ENCODE data around the gene MS4A6A. TPM values are rescaled to one million over a fixed set of nuclear protein-coding genes. Genes with fewer than 3 reads are reported as not detected.
"Not testable (repeated sequence)": the region's sequence is repeated elsewhere in the genome, so short reads cannot be mapped to it uniquely, and the experiment has no call there.

The MS4A6A gene
- total RNA-seq, 1 experiment from 2014 or later: not detected

DNA sequence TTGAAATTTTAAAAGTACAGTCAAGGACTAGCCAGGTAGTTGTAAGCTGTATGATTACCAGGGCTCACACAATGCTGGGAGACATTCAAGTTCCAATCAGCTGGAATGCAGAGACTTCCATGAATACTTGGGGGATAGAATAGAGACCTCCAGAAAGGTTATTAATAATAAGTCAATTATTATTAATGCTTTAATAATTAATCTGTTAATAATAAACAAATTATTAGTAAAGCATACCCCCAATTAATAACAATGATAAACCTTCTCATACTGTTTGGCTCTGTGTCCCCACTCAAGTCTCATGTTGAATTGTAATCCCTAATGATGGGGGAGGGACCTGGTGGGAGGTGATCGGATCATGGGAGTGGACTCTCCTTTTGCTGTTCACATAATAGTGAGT, 14.6 kb upstream of the MS4A6A start:
- ChIA-PET CTCF (interaction anchor here (0.6 to 1.5 kb wide), 2 partner anchors 79 to 374 kb away, joined by 3 to 5 read pairs; no protein-coding TSS in a partner anchor), POLR2A (no interaction called here)
- intact Hi-C loops (cut with micrococcal nuclease): no loop called here
- Mint-ChIP-seq H3K4me1 (ENCODE audit: insufficient read depth, unreplicated experiment) (peaks cover 6% of the 10 kb centered on the region), H3K36me3 (ENCODE audit: insufficient read depth, unreplicated experiment) (no peaks in the 10 kb centered on the region), H3K27me3 (ENCODE audit: insufficient read depth, unreplicated experiment) (peaks cover 11% of the 10 kb centered on the region), H3K4me3 (ENCODE audit: unreplicated experiment) (no peak overlapping the region), H3K27ac (ENCODE audit: low read depth, unreplicated experiment) (no peak overlapping the region), H3K9me3 (ENCODE audit: unreplicated experiment) (no peaks in the 10 kb centered on the region)
- BruUV-seq (replicated peaks): no TSS peak
- no peak for DNase-seq (ENCODE audit: unreplicated experiment)
- TF ChIP-seq, protein P1, sequence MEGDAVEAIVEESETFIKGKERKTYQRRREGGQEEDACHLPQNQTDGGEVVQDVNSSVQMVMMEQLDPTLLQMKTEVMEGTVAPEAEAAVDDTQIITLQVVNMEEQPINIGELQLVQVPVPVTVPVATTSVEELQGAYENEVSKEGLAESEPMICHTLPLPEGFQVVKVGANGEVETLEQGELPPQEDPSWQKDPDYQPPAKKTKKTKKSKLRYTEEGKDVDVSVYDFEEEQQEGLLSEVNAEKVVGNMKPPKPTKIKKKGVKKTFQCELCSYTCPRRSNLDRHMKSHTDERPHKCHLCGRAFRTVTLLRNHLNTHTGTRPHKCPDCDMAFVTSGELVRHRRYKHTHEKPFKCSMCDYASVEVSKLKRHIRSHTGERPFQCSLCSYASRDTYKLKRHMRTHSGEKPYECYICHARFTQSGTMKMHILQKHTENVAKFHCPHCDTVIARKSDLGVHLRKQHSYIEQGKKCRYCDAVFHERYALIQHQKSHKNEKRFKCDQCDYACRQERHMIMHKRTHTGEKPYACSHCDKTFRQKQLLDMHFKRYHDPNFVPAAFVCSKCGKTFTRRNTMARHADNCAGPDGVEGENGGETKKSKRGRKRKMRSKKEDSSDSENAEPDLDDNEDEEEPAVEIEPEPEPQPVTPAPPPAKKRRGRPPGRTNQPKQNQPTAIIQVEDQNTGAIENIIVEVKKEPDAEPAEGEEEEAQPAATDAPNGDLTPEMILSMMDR (IDR thresholded peaks at IDR 0.05; ENCODE audit: unreplicated experiment): no peak

DNA sequence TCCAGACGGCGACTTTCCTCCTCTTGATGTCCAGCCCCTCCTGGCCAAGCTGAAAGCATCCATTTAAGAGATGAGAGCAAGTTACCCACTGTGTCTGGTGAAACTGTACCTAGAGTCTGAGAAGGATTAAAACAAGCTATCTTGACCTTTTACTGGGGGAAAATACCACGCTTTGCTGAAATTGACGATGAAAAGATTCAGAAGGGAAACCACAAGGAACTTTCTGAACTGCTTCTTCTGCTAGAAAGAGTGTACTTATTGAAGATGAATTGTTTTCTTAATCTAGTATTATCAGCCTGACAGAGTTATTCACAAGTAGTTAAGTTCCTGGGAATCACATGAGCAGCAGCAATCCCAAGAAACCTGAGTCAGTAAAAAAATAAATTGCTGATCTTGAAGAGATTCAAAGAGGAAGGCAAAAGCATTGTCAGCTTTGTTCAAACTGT, 13.1 kb upstream of the MS4A6A start:
- Mint-ChIP-seq H3K27ac (ENCODE audit: low read depth, unreplicated experiment) (no peak overlapping the region), H3K9me3 (ENCODE audit: unreplicated experiment) (no peaks in the 10 kb centered on the region), H3K36me3 (ENCODE audit: insufficient read depth, unreplicated experiment) (no peaks in the 10 kb centered on the region), H3K27me3 (ENCODE audit: insufficient read depth, unreplicated experiment) (peaks cover 11% of the 10 kb centered on the region), H3K4me3 (ENCODE audit: unreplicated experiment) (no peak overlapping the region), H3K4me1 (ENCODE audit: insufficient read depth, unreplicated experiment) (peaks cover 6% of the 10 kb centered on the region)
- DNase-seq (ENCODE audit: unreplicated experiment): no peak
- no TSS peak for BruUV-seq (replicated peaks)
- TF ChIP-seq, protein P1 (IDR thresholded peaks at IDR 0.05; ENCODE audit: unreplicated experiment): no peak
- ChIA-PET POLR2A (interaction anchor here (0.7 to 0.9 kb wide), 3 partner anchors 26 to 55 kb away, joined by 3 read pairs; no protein-coding TSS in a partner anchor), CTCF (interaction anchor here (0.6 to 5.8 kb wide), 5 partner anchors 13 to 635 kb away, joined by 3 to 35 read pairs (median 4); partner anchors contain the start of gene MS4A6A)
- intact Hi-C loops (cut with micrococcal nuclease): no loop called here

DNA sequence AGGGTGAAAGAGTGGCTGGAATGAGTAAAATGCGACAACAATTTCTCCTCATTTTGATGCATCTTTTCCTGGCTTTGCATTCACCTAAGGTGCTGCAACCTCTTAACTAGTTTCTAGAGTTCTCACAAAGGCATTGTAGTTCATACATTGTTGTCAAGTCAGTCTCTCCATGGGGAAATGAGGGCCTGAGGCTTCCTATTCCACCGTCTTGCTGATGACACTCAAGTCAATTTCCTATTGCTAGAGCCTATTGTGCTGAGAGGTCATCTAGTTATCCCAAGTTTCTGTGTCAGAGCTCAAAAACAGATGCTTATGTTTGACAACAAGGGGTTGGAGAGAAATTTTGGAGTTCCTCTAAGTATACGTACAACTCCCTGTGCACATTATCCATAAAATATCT, 11.6 kb upstream of the MS4A6A start:
- CTCF ChIA-PET: interaction anchor here (0.6 to 5.8 kb wide), 7 partner anchors 11 to 584 kb away, joined by 3 to 35 read pairs (median 5); partner anchors contain the start of gene MS4A6A
- TF ChIP-seq, protein P1 (IDR thresholded peaks at IDR 0.05; ENCODE audit: unreplicated experiment): no peak
- H3K4me3 Mint-ChIP-seq (ENCODE audit: unreplicated experiment): no peak overlapping the region
- H3K4me1 Mint-ChIP-seq (ENCODE audit: insufficient read depth, unreplicated experiment): peaks cover 6% of the 10 kb centered on the region
- POLR2A ChIA-PET: no interaction called here
- no peaks in the 10 kb centered on the region for H3K9me3 Mint-ChIP-seq (ENCODE audit: unreplicated experiment)
- H3K27ac Mint-ChIP-seq (ENCODE audit: low read depth, unreplicated experiment): no peak overlapping the region
- no TSS peak for BruUV-seq (replicated peaks)
- H3K27me3 Mint-ChIP-seq (ENCODE audit: insufficient read depth, unreplicated experiment): peaks cover 11% of the 10 kb centered on the region
- intact Hi-C loops (cut with micrococcal nuclease): no loop called here
- DNase-seq (ENCODE audit: unreplicated experiment): no peak
- H3K36me3 Mint-ChIP-seq (ENCODE audit: insufficient read depth, unreplicated experiment): no peaks in the 10 kb centered on the region

DNA sequence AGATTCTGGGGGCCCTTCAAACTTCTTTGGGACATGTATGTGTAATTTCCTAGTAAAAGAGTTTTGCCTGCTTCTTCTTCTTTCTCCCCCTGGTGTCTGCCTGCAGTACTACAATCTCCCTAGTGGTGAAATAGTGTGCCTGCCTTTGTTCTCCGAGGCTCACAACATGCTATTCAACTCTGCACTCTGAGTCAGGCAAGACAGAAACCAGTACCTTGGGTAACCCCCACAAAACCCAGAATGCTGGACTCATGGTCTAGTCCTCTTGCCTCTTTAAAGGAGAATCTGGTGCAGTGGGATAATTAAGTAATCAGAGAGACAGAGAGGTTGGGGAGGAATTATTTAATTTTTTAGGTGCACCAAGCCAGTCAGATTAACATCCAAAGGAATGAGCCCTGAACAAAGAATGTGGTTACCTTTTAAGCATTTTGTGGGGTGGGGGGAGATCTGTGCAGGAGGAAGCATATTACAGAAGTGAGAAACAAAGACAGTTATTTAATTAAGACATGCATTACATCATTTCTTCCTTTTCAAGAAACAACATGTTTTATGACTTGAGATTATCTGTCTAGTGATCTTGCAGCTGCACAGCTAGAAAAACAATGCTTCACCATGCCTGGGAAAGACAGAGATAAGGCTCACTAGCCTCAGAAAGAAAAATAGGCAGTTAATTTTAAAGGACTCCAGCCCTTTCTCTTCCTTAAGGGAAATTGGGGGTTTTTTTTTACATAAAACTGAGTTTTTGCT, 11.0 kb upstream of the MS4A6A start:
- CTCF ChIA-PET: interaction anchor here (0.6 to 5.8 kb wide), 9 partner anchors 11 to 982 kb away, joined by 3 to 35 read pairs (median 4); partner anchors contain the start of gene MS4A6A
- no TSS peak for BruUV-seq (replicated peaks)
- POLR2A ChIA-PET: no interaction called here
- DNase-seq (ENCODE audit: unreplicated experiment): peak; percentile 82
- TF ChIP-seq, protein P1 (IDR thresholded peaks at IDR 0.05; ENCODE audit: unreplicated experiment): peak; percentile 85
- intact Hi-C loops (cut with micrococcal nuclease): loop anchor here (1.0 kb wide), 3 partner anchors 25 to 371 kb away; no protein-coding TSS in a partner anchor
- Mint-ChIP-seq H3K27ac (ENCODE audit: low read depth, unreplicated experiment) (no peak overlapping the region), H3K36me3 (ENCODE audit: insufficient read depth, unreplicated experiment) (no peaks in the 10 kb centered on the region), H3K4me3 (ENCODE audit: unreplicated experiment) (no peak overlapping the region), H3K4me1 (ENCODE audit: insufficient read depth, unreplicated experiment) (peaks cover 6% of the 10 kb centered on the region), H3K27me3 (ENCODE audit: insufficient read depth, unreplicated experiment) (peaks cover 11% of the 10 kb centered on the region), H3K9me3 (ENCODE audit: unreplicated experiment) (no peaks in the 10 kb centered on the region)

DNA sequence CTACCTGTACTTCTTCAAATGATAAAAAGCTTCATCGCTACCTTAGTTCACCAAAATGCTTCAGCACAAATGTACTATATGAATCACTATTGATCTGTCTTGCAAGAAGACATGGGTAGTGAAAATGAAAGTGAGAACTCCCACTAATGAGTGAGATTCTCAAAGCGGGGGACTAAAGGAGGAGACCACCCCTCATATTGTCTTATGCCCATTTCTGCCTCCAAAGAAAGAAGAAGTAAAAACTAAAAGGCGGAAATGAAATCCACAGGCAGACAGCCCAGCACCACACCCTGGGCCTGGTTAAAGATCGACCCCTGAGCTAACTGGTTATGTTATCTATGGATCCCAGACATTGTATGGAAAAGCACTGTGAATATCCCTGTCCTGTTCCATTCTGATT, 9.7 kb upstream of the MS4A6A start:
- CTCF ChIA-PET: interaction anchor here (0.6 to 5.8 kb wide), 10 partner anchors 9 to 383 kb away, joined by 3 to 35 read pairs (median 4); partner anchors contain the start of gene MS4A6A
- H3K36me3 Mint-ChIP-seq (ENCODE audit: insufficient read depth, unreplicated experiment); DNase-seq (ENCODE audit: unreplicated experiment); H3K9me3 Mint-ChIP-seq (ENCODE audit: unreplicated experiment); BruUV-seq (replicated peaks); H3K27me3 Mint-ChIP-seq (ENCODE audit: insufficient read depth, unreplicated experiment); intact Hi-C loops (cut with micrococcal nuclease); POLR2A ChIA-PET; H3K4me3 Mint-ChIP-seq (ENCODE audit: unreplicated experiment); H3K4me1 Mint-ChIP-seq (ENCODE audit: insufficient read depth, unreplicated experiment); H3K27ac Mint-ChIP-seq (ENCODE audit: low read depth, unreplicated experiment): not testable (repeated sequence)

DNA sequence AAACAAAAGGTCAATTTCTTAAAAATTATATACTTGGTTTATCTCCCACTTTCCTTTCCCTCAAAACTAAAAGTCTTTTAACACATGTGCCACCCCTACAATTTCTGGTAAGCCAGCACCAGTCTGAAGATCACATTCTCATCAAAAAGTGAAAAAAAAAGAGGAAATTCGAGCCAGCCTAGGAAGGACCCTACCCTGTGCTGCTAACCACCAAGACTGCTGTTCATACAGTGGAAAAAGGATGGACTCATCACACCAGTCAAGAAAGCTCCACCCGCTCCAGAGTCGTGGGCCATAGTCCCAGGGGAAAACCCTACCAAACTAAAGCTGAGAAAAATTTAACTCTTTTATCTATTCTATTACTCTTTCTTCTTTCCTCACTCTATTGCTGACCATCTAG, 5.6 kb upstream of the MS4A6A start:
- H3K9me3 Mint-ChIP-seq (ENCODE audit: unreplicated experiment); H3K4me3 Mint-ChIP-seq (ENCODE audit: unreplicated experiment); H3K4me1 Mint-ChIP-seq (ENCODE audit: insufficient read depth, unreplicated experiment); BruUV-seq (replicated peaks); intact Hi-C loops (cut with micrococcal nuclease); H3K36me3 Mint-ChIP-seq (ENCODE audit: insufficient read depth, unreplicated experiment); DNase-seq (ENCODE audit: unreplicated experiment); H3K27ac Mint-ChIP-seq (ENCODE audit: low read depth, unreplicated experiment); H3K27me3 Mint-ChIP-seq (ENCODE audit: insufficient read depth, unreplicated experiment): not testable (repeated sequence)
- ChIA-PET POLR2A (interaction anchor here (0.6 kb wide), 1 partner anchor 100 kb away, joined by 4 read pairs; no protein-coding TSS in a partner anchor), CTCF (interaction anchor here (0.6 kb wide), 2 partner anchors 415 to 751 kb away, joined by 3 to 5 read pairs; no protein-coding TSS in a partner anchor)

Data from MCF 10A (cell line).